NB4 (cell line): Measurements from ENCODE around the gene GPR176.

Source experiments
- POLR2A ChIP-seq: IDR thresholded peaks from 2 replicates; pipeline ENCODE4 v1.6.1; 2011; ENCODE audit warnings: mild to moderate bottlenecking; ENCODE audit not compliant: insufficient read length; ENCODE audit errors: extremely low read depth
- TF ChIP-seq, protein P1 (sequence below): IDR thresholded peaks from one replicate; pipeline ENCODE4 v1.5.1; 2012; ENCODE audit warnings: low read depth, low read length

DNA sequence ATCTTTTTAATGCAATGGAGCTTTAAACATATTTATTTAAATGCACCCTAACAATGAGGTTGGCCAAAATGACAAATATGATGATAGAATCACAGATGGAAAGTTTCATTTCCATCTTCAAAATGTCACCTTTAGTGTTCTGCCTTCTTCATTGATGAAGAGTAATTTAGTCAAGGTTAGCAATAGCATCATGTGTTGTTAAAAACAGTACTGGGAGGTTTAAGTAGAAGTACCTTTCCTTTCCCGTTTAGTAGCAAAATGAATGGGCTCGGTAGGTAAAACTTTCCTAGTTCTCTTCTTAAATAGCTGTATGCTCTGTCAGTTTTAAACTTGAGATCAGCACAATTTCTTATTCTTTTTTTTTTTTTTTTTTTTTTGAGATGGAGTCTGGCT is 48.9 kb upstream of the GPR176 start:
- TF ChIP-seq, protein P1, sequence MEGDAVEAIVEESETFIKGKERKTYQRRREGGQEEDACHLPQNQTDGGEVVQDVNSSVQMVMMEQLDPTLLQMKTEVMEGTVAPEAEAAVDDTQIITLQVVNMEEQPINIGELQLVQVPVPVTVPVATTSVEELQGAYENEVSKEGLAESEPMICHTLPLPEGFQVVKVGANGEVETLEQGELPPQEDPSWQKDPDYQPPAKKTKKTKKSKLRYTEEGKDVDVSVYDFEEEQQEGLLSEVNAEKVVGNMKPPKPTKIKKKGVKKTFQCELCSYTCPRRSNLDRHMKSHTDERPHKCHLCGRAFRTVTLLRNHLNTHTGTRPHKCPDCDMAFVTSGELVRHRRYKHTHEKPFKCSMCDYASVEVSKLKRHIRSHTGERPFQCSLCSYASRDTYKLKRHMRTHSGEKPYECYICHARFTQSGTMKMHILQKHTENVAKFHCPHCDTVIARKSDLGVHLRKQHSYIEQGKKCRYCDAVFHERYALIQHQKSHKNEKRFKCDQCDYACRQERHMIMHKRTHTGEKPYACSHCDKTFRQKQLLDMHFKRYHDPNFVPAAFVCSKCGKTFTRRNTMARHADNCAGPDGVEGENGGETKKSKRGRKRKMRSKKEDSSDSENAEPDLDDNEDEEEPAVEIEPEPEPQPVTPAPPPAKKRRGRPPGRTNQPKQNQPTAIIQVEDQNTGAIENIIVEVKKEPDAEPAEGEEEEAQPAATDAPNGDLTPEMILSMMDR = no peak
- TF ChIP-seq POLR2A = no peak
